BLaER1 treated with 17β-estradiol and CSF1 and Interleukin-3, amounts not matched to agents 10 nM and 100 nM (cell line): ENCODE data around the gene ULBP2.
A peak's percentile ranks its signal among the peaks of the same experiment; 100 is the strongest.
"Not testable (repeated sequence)": the region's sequence is repeated elsewhere in the genome, so short reads cannot be mapped to it uniquely, and the experiment has no call there.

Experiments used
- H3K27ac ChIP-seq, 11 experiments: shearing (Covaris generic); formaldehyde crosslinking; 2 replicates each; pipeline ENCODE4 v1.8.1; 2022
- H3K27me3 ChIP-seq, 11 experiments: shearing (Covaris generic); formaldehyde crosslinking; 2 replicates each; pipeline ENCODE4 v1.8.1; 2022
- H3K36me3 ChIP-seq, 11 experiments: shearing (Covaris generic); formaldehyde crosslinking; 2 replicates each; pipeline ENCODE4 v1.8.1; 2022
- H3K4me1 ChIP-seq, 10 experiments: shearing (Covaris generic); formaldehyde crosslinking; 2 replicates each; pipeline ENCODE4 v1.8.1; 2022
- H3K4me2 ChIP-seq, 11 experiments: shearing (Covaris generic); formaldehyde crosslinking; 2 replicates each; pipeline ENCODE4 v1.8.1; 2022
- H3K4me3 ChIP-seq, 10 experiments: shearing (Covaris generic); formaldehyde crosslinking; 2 replicates each; pipeline ENCODE4 v1.8.1; 2022
- H3K9ac ChIP-seq, 11 experiments: shearing (Covaris generic); formaldehyde crosslinking; 2 replicates each; pipeline ENCODE4 v1.8.1; 2022
- H3K9me3 ChIP-seq, 11 experiments: shearing (Covaris generic); formaldehyde crosslinking; replicated peaks in 1 of 11; 2 replicates each; pipeline ENCODE4 v1.8.1; 2022
- H4K20me1 ChIP-seq, 11 experiments: shearing (Covaris generic); formaldehyde crosslinking; 2 replicates each; pipeline ENCODE4 v1.8.1; 2022
- Cebpa-rat ChIP-seq, 11 experiments: shearing (Covaris generic); IDR thresholded peaks; 2 replicates each; pipeline ENCODE4 v1.8.1; 2022

Gene ULBP2

GRCh38 chr6:149915970-149916865 is 25.6 kb upstream of the ULBP2 start:
- Histone ChIP-seq H3K9ac (no peak overlapping the region), H3K27me3 (peaks cover 5 to 16% (median 14%) of the 10 kb centered on the region in 11 experiments), H3K4me2 (no peak overlapping the region), H4K20me1 (no peaks in the 10 kb centered on the region; a peak in 2 of 22 replicates), H3K36me3 (no peaks in the 10 kb centered on the region), H3K4me3 (no peak overlapping the region), H3K27ac (no peak overlapping the region), H3K9me3 (no peaks in the 10 kb centered on the region), H3K4me1 (no peaks in the 10 kb centered on the region)
- TF ChIP-seq Cebpa-rat (IDR thresholded peaks at IDR 0.05), result no peak

- Histone ChIP-seq H3K27me3 (peaks cover 20 to 30% (median 29%) of the 10 kb centered on the region in 11 experiments), H3K4me2 (no peak overlapping the region), H3K4me1 (peaks cover 0 to 1% (median 0%) of the 10 kb centered on the region in 10 experiments; a peak in 1 of 20 replicates), H3K36me3 (no peaks in the 10 kb centered on the region), H3K4me3 (no peak overlapping the region), H3K27ac (no peak overlapping the region), H4K20me1 (no peaks in the 10 kb centered on the region; a peak in 2 of 22 replicates), H3K9me3 (peaks cover under 1 to 9% (median 4%) of the 10 kb centered on the region in 11 experiments; a peak in 19 of 22 replicates), H3K9ac (no peak overlapping the region)
- no peak for TF ChIP-seq Cebpa-rat (IDR thresholded peaks at IDR 0.05)
These were observed 24.1 kb upstream of the ULBP2 start for GRCh38 chr6:149917679-149918078.

- Histone ChIP-seq H3K4me2 (no peak overlapping the region), H3K27ac (no peak overlapping the region), H3K9ac (no peak overlapping the region), H3K9me3 (peaks cover 7 to 15% (median 10%) of the 10 kb centered on the region in 11 experiments), H3K27me3 (peaks cover 26 to 37% (median 35%) of the 10 kb centered on the region in 11 experiments), H4K20me1 (no peaks in the 10 kb centered on the region; a peak in 2 of 22 replicates), H3K4me3 (no peak overlapping the region), H3K36me3 (no peaks in the 10 kb centered on the region), H3K4me1 (peaks cover 0 to 5% (median 0%) of the 10 kb centered on the region in 10 experiments; a peak in 1 of 20 replicates)
- TF ChIP-seq Cebpa-rat (IDR thresholded peaks at IDR 0.05), result no peak
These were observed 23.5 kb upstream of the ULBP2 start for GRCh38 chr6:149918151-149918905.

- not testable (repeated sequence) for H4K20me1 ChIP-seq
These were observed 22.5 kb upstream of the ULBP2 start for GRCh38 chr6:149919126-149919833.

GRCh38 chr6:149919834-149920225 is 22.0 kb upstream of the ULBP2 start:
- peaks cover 42 to 52% (median 50%) of the 10 kb centered on the region in 11 experiments for H3K27me3 ChIP-seq
- peaks cover 14 to 28% (median 21%) of the 10 kb centered on the region in 11 experiments for H3K9me3 ChIP-seq
- H3K27ac ChIP-seq, result no peak overlapping the region

More at GRCh38 chr6:149919126-149919833, 22.5 kb upstream of the ULBP2 start:
- H3K36me3 ChIP-seq, H3K4me3 ChIP-seq, H3K27ac ChIP-seq, H3K4me2 ChIP-seq, H3K9ac ChIP-seq, H3K4me1 ChIP-seq: not testable (repeated sequence)
- peaks cover 36 to 46% (median 45%) of the 10 kb centered on the region in 11 experiments for H3K27me3 ChIP-seq
- peaks cover 14 to 25% (median 19%) of the 10 kb centered on the region in 11 experiments for H3K9me3 ChIP-seq

GRCh38 chr6:149921361-149921760 is 20.5 kb upstream of the ULBP2 start:
- no peak overlapping the region for H3K4me2 ChIP-seq
- TF ChIP-seq Cebpa-rat (IDR thresholded peaks at IDR 0.05), result no peak
- peaks cover 14 to 28% (median 21%) of the 10 kb centered on the region in 11 experiments for H3K9me3 ChIP-seq
- no peaks in the 10 kb centered on the region for H3K36me3 ChIP-seq
- no peak overlapping the region for H3K4me3 ChIP-seq
- H3K27me3 ChIP-seq, result peaks cover 56 to 67% (median 65%) of the 10 kb centered on the region in 11 experiments
- H3K9ac ChIP-seq, result no peak overlapping the region
- H3K27ac ChIP-seq, result no peak overlapping the region
- H4K20me1 ChIP-seq, result peaks cover 0 to 15% (median 0%) of the 10 kb centered on the region in 11 experiments; a peak in 2 of 22 replicates
- H3K4me1 ChIP-seq, result peaks cover 0 to 16% (median 7%) of the 10 kb centered on the region in 10 experiments; a peak in 13 of 20 replicates

More at GRCh38 chr6:149919834-149920225, 22.0 kb upstream of the ULBP2 start:
- peaks cover 0 to 6% (median 0%) of the 10 kb centered on the region in 11 experiments; a peak in 2 of 22 replicates for H4K20me1 ChIP-seq
- H3K4me1 ChIP-seq, result peaks cover 0 to 5% (median 0%) of the 10 kb centered on the region in 10 experiments; a peak in 1 of 20 replicates
- H3K9ac ChIP-seq, result no peak overlapping the region
- no peaks in the 10 kb centered on the region for H3K36me3 ChIP-seq
- no peak overlapping the region for H3K4me3 ChIP-seq
- TF ChIP-seq Cebpa-rat (IDR thresholded peaks at IDR 0.05), result no peak
- no peak overlapping the region for H3K4me2 ChIP-seq

GRCh38 chr6:149922091-149922490 is 19.7 kb upstream of the ULBP2 start:
- Histone ChIP-seq H3K9me3 (peaks cover 14 to 28% (median 21%) of the 10 kb centered on the region in 11 experiments), H4K20me1 (peaks cover 0 to 15% (median 0%) of the 10 kb centered on the region in 11 experiments; a peak in 2 of 22 replicates), H3K4me1 (peaks cover 0 to 17% (median 7%) of the 10 kb centered on the region in 10 experiments; a peak in 13 of 20 replicates), H3K27me3 (peaks cover 61 to 74% (median 72%) of the 10 kb centered on the region in 11 experiments)
- not testable (repeated sequence) for H3K4me3 ChIP-seq, H3K36me3 ChIP-seq, H3K9ac ChIP-seq, H3K27ac ChIP-seq, H3K4me2 ChIP-seq

- H3K27me3 ChIP-seq, result peaks cover 61 to 81% (median 78%) of the 10 kb centered on the region in 11 experiments
These were observed 19.0 kb upstream of the ULBP2 start, which contains the start of gene RAET1G for GRCh38 chr6:149922642-149923326. TSS of gene RAET1G (minus strand) at chr6:149923121. CDS start at chr6:149923010, 111 bp downstream.

More at GRCh38 chr6:149922642-149923326, 19.0 kb upstream of the ULBP2 start, which contains the start of gene RAET1G:
- Histone ChIP-seq H3K9me3 (peaks cover 14 to 28% (median 21%) of the 10 kb centered on the region in 11 experiments), H4K20me1 (peaks cover 0 to 15% (median 0%) of the 10 kb centered on the region in 11 experiments; a peak in 2 of 22 replicates), H3K27ac (no peak within 1 kb of the TSS), H3K4me2 (peak within 1 kb of the TSS in 9 of 11 experiments; percentile 15 to 42 (median 25); a peak in 9 of 22 replicates), H3K4me3 (peak within 1 kb of the TSS in 9 of 10 experiments; percentile 0 to 41 (median 23); a peak in 6 of 20 replicates), H3K36me3 (no peaks in the 10 kb centered on the region), H3K4me1 (peaks cover 0 to 17% (median 7%) of the 10 kb centered on the region in 10 experiments; a peak in 13 of 20 replicates), H3K9ac (no peak within 1 kb of the TSS)
- TF ChIP-seq Cebpa-rat (IDR thresholded peaks at IDR 0.05), result no peak
